ENCODE results near the gene FBXO7.

DNA sequence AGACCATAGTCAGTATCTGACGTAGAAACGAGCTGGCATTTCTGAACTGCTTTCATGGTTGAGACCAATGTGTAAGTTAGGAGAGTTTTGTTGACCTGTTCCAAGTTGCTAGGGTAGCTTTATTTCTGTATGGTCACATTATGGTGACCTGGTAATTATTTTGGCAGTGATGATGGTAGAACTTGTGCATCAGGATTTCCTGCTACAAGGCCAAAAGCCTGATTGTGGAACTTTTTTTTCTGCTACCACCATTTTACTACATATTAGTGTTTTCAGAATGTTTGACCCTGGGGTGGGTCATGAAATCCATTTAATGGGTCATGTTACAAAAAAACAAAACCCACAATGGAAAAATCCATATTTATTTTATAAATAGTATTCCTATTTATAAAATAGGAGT lies 18.9 kb downstream of the FBXO7 start:
- TF ChIP-seq CTCF (IDR thresholded peaks at IDR 0.05) (no peak), POLR2A (IDR thresholded peaks at IDR 0.05) (no peak)

Data from thyroid gland (tissue), 4 donors.